ENCODE results near the gene OR51B4.
"Not testable (repeated sequence)": the region's sequence is repeated elsewhere in the genome, so short reads cannot be mapped to it uniquely, and the experiment has no call there.

The OR51B4 gene, protein sequence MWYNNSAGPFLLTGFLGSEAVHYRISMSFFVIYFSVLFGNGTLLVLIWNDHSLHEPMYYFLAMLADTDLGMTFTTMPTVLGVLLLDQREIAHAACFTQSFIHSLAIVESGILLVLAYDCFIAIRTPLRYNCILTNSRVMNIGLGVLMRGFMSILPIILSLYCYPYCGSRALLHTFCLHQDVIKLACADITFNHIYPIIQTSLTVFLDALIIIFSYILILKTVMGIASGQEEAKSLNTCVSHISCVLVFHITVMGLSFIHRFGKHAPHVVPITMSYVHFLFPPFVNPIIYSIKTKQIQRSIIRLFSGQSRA

GRCh38 chr11:5301846-5302245 lies at the start of gene OR51B4:
OR51B4 (minus strand) TSS chr11:5301946; CDS start chr11:5301946, 0 bp downstream.
- Mint-ChIP-seq H3K27ac (peak within 1 kb of the TSS in 1 of 2 donors; percentile 27), H3K4me3 (no peak within 1 kb of the TSS), H3K4me1 (no peaks in the 10 kb centered on the region), H3K27me3 (no peaks in the 10 kb centered on the region), H3K9me3 (no peaks in the 10 kb centered on the region)
- DNase-seq = no peak
- ATAC-seq = no peak

GRCh38 chr11:5351208-5351607 lies 49.5 kb upstream of the OR51B4 start, which contains the start of gene OR51B6:
OR51B6 (plus strand) TSS chr11:5351508; CDS start chr11:5351508, 0 bp downstream.
- peaks cover 30% of the 10 kb centered on the region for H3K27me3 Mint-ChIP-seq
- no peak for DNase-seq
- no peaks in the 10 kb centered on the region for H3K4me1 Mint-ChIP-seq
- no peak within 1 kb of the TSS for H3K27ac Mint-ChIP-seq
- ATAC-seq = no peak
- no peaks in the 10 kb centered on the region for H3K9me3 Mint-ChIP-seq
- no peak within 1 kb of the TSS for H3K4me3 Mint-ChIP-seq

- H3K4me1 Mint-ChIP-seq = no peaks in the 10 kb centered on the region
- H3K4me3 Mint-ChIP-seq = no peak overlapping the region
- no peak overlapping the region for H3K27ac Mint-ChIP-seq
- H3K9me3 Mint-ChIP-seq = no peaks in the 10 kb centered on the region
- ATAC-seq (no peak), DNase-seq (no peak)
- H3K27me3 Mint-ChIP-seq = peaks cover 30% of the 10 kb centered on the region
Observed at GRCh38 chr11:5349550-5349949, 47.8 kb upstream of the OR51B4 start.

- no peaks in the 10 kb centered on the region for H3K4me1 Mint-ChIP-seq
- no peak for ATAC-seq
- DNase-seq = no peak
- H3K27ac Mint-ChIP-seq = no peak overlapping the region
- H3K4me3 Mint-ChIP-seq = no peak overlapping the region
- no peaks in the 10 kb centered on the region for H3K9me3 Mint-ChIP-seq
- peaks cover 30% of the 10 kb centered on the region for H3K27me3 Mint-ChIP-seq
Observed at GRCh38 chr11:5348551-5349194, 46.9 kb upstream of the OR51B4 start.

- peaks cover 20% of the 10 kb centered on the region for H3K27me3 Mint-ChIP-seq
- H3K4me3 Mint-ChIP-seq = no peak overlapping the region
- DNase-seq (no peak), ATAC-seq (no peak)
- H3K4me1 Mint-ChIP-seq = no peaks in the 10 kb centered on the region
- H3K9me3 Mint-ChIP-seq = no peaks in the 10 kb centered on the region
- no peak overlapping the region for H3K27ac Mint-ChIP-seq
Observed at GRCh38 chr11:5345831-5346230, 44.1 kb upstream of the OR51B4 start.

GRCh38 chr11:5343474-5344335 lies 42.0 kb upstream of the OR51B4 start, which contains the start of gene OR51B5:
OR51B5 (minus strand) TSS chr11:5343524; CDS start chr11:5343524, 0 bp downstream.
- no peak for ATAC-seq

DNA sequence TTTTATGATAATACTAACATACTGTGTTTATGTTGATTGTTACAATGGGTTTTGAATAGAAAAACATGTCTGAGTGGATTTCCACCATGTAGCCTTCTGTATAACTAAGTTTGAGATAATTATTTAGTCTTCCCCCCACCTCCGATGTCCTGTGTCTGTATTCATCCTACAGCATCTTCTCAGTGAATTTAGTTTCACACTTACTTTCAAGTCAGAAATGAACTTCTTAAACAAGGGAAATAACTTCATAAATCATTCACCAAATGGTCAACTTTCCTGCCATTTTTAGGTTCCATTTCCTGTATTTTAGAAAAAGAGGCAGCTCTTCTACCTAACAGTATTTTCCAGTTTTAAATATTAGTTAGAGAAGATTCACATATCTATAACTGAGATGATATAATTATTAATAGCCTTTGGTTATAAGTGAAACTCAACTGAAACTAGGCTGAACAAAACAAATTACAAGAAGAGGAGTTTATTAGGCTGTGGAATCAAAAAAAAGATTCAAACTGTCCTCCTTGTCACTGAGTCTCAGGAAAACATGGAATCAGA lies 38.1 kb upstream of the OR51B4 start:
- DNase-seq (no peak), ATAC-seq (no peak)
- H3K9me3 Mint-ChIP-seq = no peaks in the 10 kb centered on the region
- H3K4me1 Mint-ChIP-seq = no peaks in the 10 kb centered on the region
- H3K4me3 Mint-ChIP-seq = no peak overlapping the region
- no peak overlapping the region for H3K27ac Mint-ChIP-seq
- H3K27me3 Mint-ChIP-seq = no peaks in the 10 kb centered on the region

More at GRCh38 chr11:5343474-5344335, 42.0 kb upstream of the OR51B4 start, which contains the start of gene OR51B5:
- Mint-ChIP-seq H3K9me3 (no peaks in the 10 kb centered on the region), H3K4me3 (no peak within 1 kb of the TSS), H3K4me1 (no peaks in the 10 kb centered on the region), H3K27ac (no peak within 1 kb of the TSS), H3K27me3 (peaks cover 17% of the 10 kb centered on the region)
- no peak for DNase-seq

GRCh38 chr11:5337253-5337652 lies 35.5 kb upstream of the OR51B4 start:
- H3K27me3 Mint-ChIP-seq, H3K27ac Mint-ChIP-seq, H3K4me1 Mint-ChIP-seq, DNase-seq, H3K4me3 Mint-ChIP-seq, H3K9me3 Mint-ChIP-seq, ATAC-seq: not testable (repeated sequence)

DNA sequence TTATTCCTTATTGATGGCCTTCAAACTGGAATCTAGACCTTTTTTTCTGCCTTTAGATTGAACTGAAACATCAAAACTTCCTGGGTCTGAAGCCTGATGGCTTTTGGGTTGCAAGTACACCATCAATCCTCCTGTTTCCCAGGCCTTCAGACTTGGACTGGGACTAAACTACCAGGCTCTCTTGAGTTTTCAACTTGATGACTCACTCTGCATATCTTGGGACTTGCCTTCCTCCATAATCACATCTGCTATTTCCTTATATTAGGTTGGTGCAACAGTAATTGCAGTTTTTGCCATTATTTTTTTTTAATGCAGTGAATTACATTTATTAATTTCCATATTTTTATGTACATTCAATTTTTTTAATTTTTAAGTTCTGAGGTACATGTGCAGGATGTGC lies 34.6 kb upstream of the OR51B4 start:
- no peaks in the 10 kb centered on the region for H3K9me3 Mint-ChIP-seq
- no peak for DNase-seq
- no peaks in the 10 kb centered on the region for H3K27me3 Mint-ChIP-seq
- H3K27ac Mint-ChIP-seq = no peak overlapping the region
- ATAC-seq = no peak
- H3K4me1 Mint-ChIP-seq = no peaks in the 10 kb centered on the region
- no peak overlapping the region for H3K4me3 Mint-ChIP-seq

GRCh38 chr11:5335170-5335569 lies 33.4 kb upstream of the OR51B4 start:
- no peak overlapping the region for H3K4me3 Mint-ChIP-seq
- H3K4me1 Mint-ChIP-seq = no peaks in the 10 kb centered on the region
- H3K27me3 Mint-ChIP-seq = no peaks in the 10 kb centered on the region
- no peak for ATAC-seq
- no peak for DNase-seq
- H3K9me3 Mint-ChIP-seq = no peaks in the 10 kb centered on the region
- H3K27ac Mint-ChIP-seq = no peak overlapping the region

DNA sequence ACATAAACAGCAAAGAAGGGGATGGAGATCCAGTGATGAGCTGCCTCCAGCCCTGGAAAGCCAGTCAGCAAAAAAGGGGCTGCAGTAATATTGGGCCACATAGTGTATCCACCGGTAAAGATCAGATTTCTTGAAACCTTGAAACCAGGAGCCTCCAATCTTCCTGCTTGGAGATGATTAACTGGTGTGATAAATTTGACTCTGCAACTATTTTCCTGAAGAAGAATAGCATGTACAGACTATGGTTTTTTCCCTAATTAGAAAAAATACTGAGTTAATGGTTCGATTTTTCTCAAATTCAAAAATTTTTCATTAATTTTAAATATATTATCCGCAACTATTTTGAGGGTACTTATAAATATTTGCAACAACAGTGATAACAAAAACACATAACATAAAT lies 22.5 kb upstream of the OR51B4 start, which contains the start of gene OR51B2:
Gene OR51B2 (minus strand): TSS at position 101 of the 400 bp plus-strand sequence. CDS start 0 bp downstream, at position 101.
- Mint-ChIP-seq H3K9me3 (no peaks in the 10 kb centered on the region), H3K4me3 (no peak within 1 kb of the TSS), H3K4me1 (no peaks in the 10 kb centered on the region), H3K27me3 (no peaks in the 10 kb centered on the region), H3K27ac (no peak within 1 kb of the TSS)
- DNase-seq (no peak), ATAC-seq (no peak)

- Mint-ChIP-seq H3K4me1 (no peaks in the 10 kb centered on the region), H3K9me3 (peaks cover 8 to 12% of the 10 kb centered on the region in 2 donors), H3K27me3 (peaks cover under 1% of the 10 kb centered on the region), H3K4me3 (no peak overlapping the region), H3K27ac (no peak overlapping the region)
- ATAC-seq (no peak), DNase-seq (no peak)
Observed at GRCh38 chr11:5317292-5317691, 15.5 kb upstream of the OR51B4 start.

DNA sequence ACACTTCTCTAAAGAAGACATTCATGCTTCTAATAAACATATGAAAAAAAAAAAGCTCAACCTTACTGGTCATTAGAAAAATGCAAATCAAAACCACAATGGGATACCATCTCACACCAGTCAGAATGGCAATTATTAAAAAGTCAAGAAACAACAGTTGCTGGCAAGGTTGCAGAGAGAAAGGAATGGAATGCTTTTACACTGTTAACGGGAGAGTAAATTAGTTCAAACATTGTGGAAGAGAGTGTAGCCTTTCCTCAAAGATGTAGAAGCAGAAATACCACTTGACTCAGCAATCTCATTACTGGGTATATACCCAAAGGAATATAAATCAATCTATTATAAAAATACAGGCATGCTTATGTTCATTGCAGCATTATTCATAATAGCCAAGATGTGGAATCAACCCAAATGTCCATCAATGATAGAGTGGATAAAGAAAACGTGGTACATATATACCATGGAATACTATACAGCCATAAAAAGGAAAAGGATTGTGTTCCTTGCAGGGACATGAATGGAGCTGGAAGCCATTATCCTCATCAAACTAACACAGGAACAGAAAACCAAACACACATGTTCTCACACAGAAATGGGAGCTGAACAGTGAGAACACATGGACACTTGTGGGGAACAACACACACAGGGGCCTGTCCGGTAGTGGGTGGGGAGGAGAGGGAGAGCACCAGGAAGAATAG lies 11.7 kb upstream of the OR51B4 start:
- not testable (repeated sequence) for H3K27me3 Mint-ChIP-seq, H3K4me1 Mint-ChIP-seq, H3K27ac Mint-ChIP-seq, DNase-seq, ATAC-seq, H3K4me3 Mint-ChIP-seq
- peaks cover 8 to 12% of the 10 kb centered on the region in 2 donors for H3K9me3 Mint-ChIP-seq

DNA sequence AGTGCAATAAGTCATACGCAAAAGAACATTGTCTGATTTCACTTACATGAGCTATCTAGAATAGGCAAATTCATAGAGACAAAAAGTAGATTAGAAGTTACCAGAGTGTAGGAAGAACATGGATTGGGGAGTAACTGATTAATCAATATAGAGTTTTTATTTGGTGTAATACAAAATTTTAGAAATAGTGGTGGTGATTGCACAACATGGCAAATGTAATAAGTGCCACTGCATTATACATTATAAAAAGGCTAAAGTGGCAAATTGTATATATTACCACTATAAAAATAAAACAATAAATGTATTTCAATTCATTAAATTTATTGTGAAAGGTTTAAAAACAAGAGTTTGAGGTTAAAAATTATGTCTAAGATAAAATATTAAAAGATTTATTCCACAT lies 8.7 kb upstream of the OR51B4 start:
- Mint-ChIP-seq H3K4me1 (no peaks in the 10 kb centered on the region), H3K4me3 (no peak overlapping the region), H3K27me3 (peaks cover 5% of the 10 kb centered on the region), H3K9me3 (peaks cover 8 to 12% of the 10 kb centered on the region in 2 donors), H3K27ac (no peak overlapping the region)
- ATAC-seq = no peak
- no peak for DNase-seq

Data from stimulated activated naive CD8-positive, alpha-beta T cell treated with anti-CD3 and anti-CD28 coated beads, Interleukin-15, amount 100 ng/mL, for 72 hours (primary cell).